Keratinocyte (primary cell): ENCODE measurements around the gene C11orf71. TPM values are rescaled to one million over a fixed set of nuclear protein-coding genes. Genes with fewer than 3 reads are reported as not detected.

Source experiments
- DNase-seq: peaks from one replicate; pipeline ENCODE4 v3.0.0-alpha.2; 2011; ENCODE audit warnings: low read depth, missing footprints, low spot score
- FAIRE-seq: peaks from 2 replicates; lab custom pipeline; 2011; peaks lifted over from hg19 to GRCh38; lab: Jason Lieb, UNC
- H2AFZ ChIP-seq: 2 replicates; pipeline ENCODE4 v1.6.0; 2012; ENCODE audit warnings: low read length, control low read depth, inconsistent platforms; ENCODE audit not compliant: control insufficient read depth
- H3K27ac ChIP-seq: 2 replicates; pipeline ENCODE4 v1.5.1; 2011; ENCODE audit warnings: low read length; ENCODE audit not compliant: control insufficient read depth, insufficient read depth
- H3K27me3 ChIP-seq: 3 replicates; pipeline ENCODE4 v1.6.0; 2011; ENCODE audit warnings: low read length; ENCODE audit not compliant: control insufficient read depth, insufficient read depth; ENCODE audit errors: extremely low read depth
- H3K36me3 ChIP-seq, 2 experiments: 2 replicates in 1 of 2; 3 replicates in 1 of 2; pipeline ENCODE4 v1.5.1; 2011; ENCODE audit warnings: low read length in 2 of 2, mild to moderate bottlenecking in 1 of 2; ENCODE audit not compliant: control insufficient read depth in 2 of 2, insufficient read depth in 2 of 2; ENCODE audit errors: extremely low read depth in 1 of 2
- H3K4me1 ChIP-seq: 3 replicates; pipeline ENCODE4 v1.5.1; 2011; ENCODE audit warnings: low read length; ENCODE audit not compliant: control insufficient read depth, insufficient read depth; ENCODE audit errors: extremely low read depth
- H3K4me2 ChIP-seq: 3 replicates; pipeline ENCODE4 v1.6.0; 2011; ENCODE audit warnings: low read depth, low read length; ENCODE audit not compliant: control insufficient read depth, insufficient read depth; ENCODE audit errors: extremely low read depth
- H3K4me3 ChIP-seq, 3 experiments: fragments of 200-600 bp in 1 of 3; sonication (generic) in 1 of 3; 2 replicates in 2 of 3; 3 replicates in 1 of 3; pipeline ENCODE4 v1.5.1; 2011 to 2016; ENCODE audit warnings: low read length in 3 of 3, mild to moderate bottlenecking in 3 of 3, control low read depth in 2 of 3, inconsistent platforms in 1 of 3, low read depth in 1 of 3, mixed read lengths in 1 of 3, mixed run types in 1 of 3, moderate library complexity in 1 of 3; ENCODE audit not compliant: control insufficient read depth in 2 of 3, insufficient read depth in 2 of 3; ENCODE audit errors: extremely low read depth in 1 of 3
- H3K79me2 ChIP-seq: 2 replicates; pipeline ENCODE4 v1.6.0; 2012; ENCODE audit warnings: low read length; ENCODE audit not compliant: control insufficient read depth, insufficient read depth
- H3K9ac ChIP-seq: 3 replicates; pipeline ENCODE4 v1.6.0; 2011; ENCODE audit warnings: low read length; ENCODE audit not compliant: control insufficient read depth, insufficient read depth; ENCODE audit errors: extremely low read depth
- H3K9me1 ChIP-seq: 3 replicates; pipeline ENCODE4 v1.6.0; 2011; ENCODE audit warnings: low read length; ENCODE audit not compliant: control insufficient read depth, insufficient read depth; ENCODE audit errors: extremely low read depth
- H3K9me3 ChIP-seq: 2 replicates; pipeline ENCODE4 v1.5.1; 2012; ENCODE audit warnings: low read depth, low read length; ENCODE audit not compliant: control insufficient read depth
- H4K20me1 ChIP-seq: 3 replicates; pipeline ENCODE4 v1.6.0; 2011; ENCODE audit warnings: low read length; ENCODE audit not compliant: control insufficient read depth, insufficient read depth; ENCODE audit errors: extremely low read depth
- CTCF ChIP-seq, 3 experiments: IDR thresholded peaks in 1 of 3; conservative IDR thresholded peaks in 1 of 3; optimal IDR thresholded peaks in 1 of 3; 2 replicates in 2 of 3; 3 replicates in 1 of 3; pipeline versions ENCODE3 to v1.5.1; 2011; ENCODE audit warnings: low read length in 3 of 3, mild to moderate bottlenecking in 3 of 3, moderate library complexity in 2 of 3, control low read depth in 1 of 3, inconsistent platforms in 1 of 3; ENCODE audit not compliant: insufficient read depth in 2 of 3; ENCODE audit errors: extremely low read depth in 1 of 3
- EZH2 ChIP-seq: IDR thresholded peaks from one replicate; pipeline ENCODE4 v1.6.1; 2012; ENCODE audit warnings: inconsistent platforms, mild to moderate bottlenecking, low read length, moderate library complexity
- dilution Hi-C: fragments of 300-500 bp; cut with MboI; formaldehyde crosslinking; loops from one replicate; pipeline ENCODE4 v1.7.0; 2020; ENCODE audit warnings: low sequenced_read_pairs; ENCODE audit not compliant: extremely low pct_ligation_motif_present
- polyA plus RNA-seq, 5 experiments: library from polyadenylated mRNA; depleted of rRNA in 3 of 5; stranded (reverse) in 3 of 5; stranded (forward) in 1 of 5; unstranded in 1 of 5; fragments of >200 nt; gene quantifications; 1 replicate in 1 of 5; 2 replicates in 3 of 5; 3 replicates in 1 of 5; pipeline versions ENCODE4 v1.2.1 to v1.2.3, GENCODE V29; 2011 to 2012; ENCODE audit warnings: missing spikeins in 2 of 5, low read depth in 1 of 5, low replicate concordance in 1 of 5

Gene C11orf71
- polyA plus RNA-seq, 1 donor (not counting 4 experiments of a cell fraction or from before 2014, with no cell fraction given): 2.1 TPM

DNA sequence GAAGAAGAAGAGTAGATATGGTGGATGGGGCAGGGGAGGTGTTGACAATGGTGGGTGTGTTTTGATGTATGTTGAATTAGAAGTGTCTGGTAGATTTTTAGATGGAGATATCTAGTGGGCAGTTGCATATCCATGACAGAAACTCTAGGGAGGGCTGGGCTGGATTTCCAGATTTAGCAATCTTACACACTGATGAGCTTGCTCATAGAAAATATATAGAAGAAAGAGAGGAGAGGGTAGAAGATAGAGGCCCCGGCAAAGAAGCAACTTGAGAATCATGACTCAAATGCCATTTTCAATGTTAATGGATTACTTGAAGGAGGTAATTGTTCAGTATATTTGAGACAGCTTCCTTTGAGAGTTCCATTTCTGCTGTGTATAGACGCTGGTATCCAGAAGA is 47.1 kb upstream of the C11orf71 start:
- H3K36me3 ChIP-seq: peaks cover 27 to 31% of the 10 kb centered on the region in 2 experiments
- no peaks in the 10 kb centered on the region for H4K20me1 ChIP-seq
- H3K79me2 ChIP-seq: peaks cover 59% of the 10 kb centered on the region
- no peak overlapping the region for H3K27ac ChIP-seq
- no peak overlapping the region for H3K9ac ChIP-seq
- H3K4me2 ChIP-seq: no peak overlapping the region
- no peaks in the 10 kb centered on the region for H3K4me1 ChIP-seq
- H3K9me1 ChIP-seq: no peaks in the 10 kb centered on the region
- H2AFZ ChIP-seq: no peak overlapping the region
- dilution Hi-C loops: no loop called here
- H3K4me3 ChIP-seq: no peak overlapping the region
- TF ChIP-seq EZH2 (no peak), CTCF (optimal IDR thresholded peaks at IDR 0.05 in 1 of 3, IDR thresholded peaks at IDR 0.05 in 1 of 3, conservative IDR thresholded peaks at IDR 0.05 in 1 of 3; ENCODE audit: extremely low read depth in 1 of 3, insufficient read depth in 2 of 3, low read length in 3 of 3) (no peak)
- DNase-seq (no peak), FAIRE-seq (no peak)
- no peaks in the 10 kb centered on the region for H3K27me3 ChIP-seq
- H3K9me3 ChIP-seq: no peaks in the 10 kb centered on the region

GRCh38 chr11:114442536-114442935 is 42.2 kb upstream of the C11orf71 start:
- dilution Hi-C loops: no loop called here
- H4K20me1 ChIP-seq: no peaks in the 10 kb centered on the region

More at GRCh38 chr11:114442536-114442935, 42.2 kb upstream of the C11orf71 start:
- no peak overlapping the region for H3K9ac ChIP-seq
- no peaks in the 10 kb centered on the region for H3K9me1 ChIP-seq
- DNase-seq: no peak
- H3K79me2 ChIP-seq: peaks cover 75% of the 10 kb centered on the region
- H3K4me2 ChIP-seq: no peak overlapping the region
- no peak for FAIRE-seq
- no peak overlapping the region for H2AFZ ChIP-seq
- H3K36me3 ChIP-seq: peaks cover 11 to 17% of the 10 kb centered on the region in 2 experiments
- no peak for TF ChIP-seq CTCF (optimal IDR thresholded peaks at IDR 0.05 in 1 of 3, IDR thresholded peaks at IDR 0.05 in 1 of 3, conservative IDR thresholded peaks at IDR 0.05 in 1 of 3; ENCODE audit: extremely low read depth in 1 of 3, insufficient read depth in 2 of 3, low read length in 3 of 3)
- no peak for TF ChIP-seq EZH2
- no peak overlapping the region for H3K4me3 ChIP-seq
- H3K27me3 ChIP-seq: no peaks in the 10 kb centered on the region
- H3K9me3 ChIP-seq: no peaks in the 10 kb centered on the region
- H3K4me1 ChIP-seq: peaks cover 20% of the 10 kb centered on the region
- no peak overlapping the region for H3K27ac ChIP-seq
